Measurements from ENCODE around the gene MICAL3. TPM values are rescaled to one million over a fixed set of nuclear protein-coding genes. Genes with fewer than 3 reads are reported as not detected.
A peak's percentile ranks its signal among the peaks of the same experiment; 100 is the strongest.

The MICAL3 gene
- polyA plus RNA-seq, 1 donor from 2014 or later = 28.1 TPM

DNA sequence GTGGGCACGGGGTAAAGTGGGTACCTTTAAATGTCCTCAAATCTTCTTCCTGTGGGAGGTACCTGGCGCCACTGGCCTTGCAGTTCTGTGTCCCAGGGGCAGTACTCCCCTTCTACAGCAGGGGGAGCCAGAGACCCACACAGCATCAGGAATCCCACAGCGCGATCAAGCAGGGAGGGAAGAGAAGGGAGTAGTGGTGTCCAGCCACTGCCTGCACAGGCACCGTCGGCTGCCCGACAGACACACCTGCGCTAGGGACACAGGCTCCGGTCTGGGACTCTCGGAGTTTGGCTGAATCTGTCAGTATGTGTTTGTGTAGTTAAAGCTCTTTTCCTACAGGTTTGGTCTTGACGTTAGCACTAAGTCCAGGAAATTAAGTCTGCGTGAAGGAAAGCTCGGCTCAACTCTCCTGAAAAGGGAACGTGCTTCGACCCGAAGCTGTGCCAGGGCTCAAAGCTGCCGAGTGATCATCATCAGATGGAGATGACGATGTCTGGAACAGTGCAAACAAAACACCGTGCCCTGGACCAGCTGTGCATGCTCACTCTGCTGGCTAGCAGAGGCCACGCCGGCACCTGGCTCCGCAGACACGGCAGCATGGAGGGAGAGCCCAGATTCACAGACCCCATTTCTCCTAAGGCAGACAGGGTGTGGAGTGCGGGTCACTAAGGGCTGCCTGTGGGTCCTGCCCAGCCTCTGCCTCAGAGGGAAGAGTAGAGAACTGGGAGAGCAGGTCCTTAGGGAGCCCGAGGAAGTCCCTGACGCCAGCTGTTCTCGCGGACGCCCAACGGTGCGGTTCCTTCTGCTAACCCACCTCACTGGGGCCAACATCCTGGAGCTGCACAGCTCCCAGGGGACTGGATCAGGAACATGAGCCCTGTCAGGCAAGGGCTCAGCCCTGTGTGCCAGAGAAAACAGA is 194.1 kb downstream of the MICAL3 start:
- H3K27ac ChIP-seq (ENCODE audit: low read length) = no peak overlapping the region

DNA sequence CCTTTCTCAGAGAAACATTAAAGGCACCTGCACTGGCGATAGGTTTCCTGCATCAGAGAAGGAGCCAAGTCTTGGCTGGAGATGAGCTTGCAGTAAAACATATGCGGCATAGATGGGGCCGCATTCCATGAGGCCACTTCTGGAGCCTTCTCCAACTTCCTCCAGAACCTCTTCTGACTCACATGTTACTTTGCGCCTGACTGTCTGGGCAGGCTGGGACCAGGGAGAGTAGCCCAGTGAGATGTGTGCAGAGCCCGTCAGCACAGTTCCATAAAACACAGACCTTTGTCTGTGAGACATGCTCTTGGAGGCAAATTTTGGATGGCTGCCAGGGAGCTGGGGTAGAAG is 194.7 kb downstream of the MICAL3 start:
- no peak for TF ChIP-seq SMC3 (conservative IDR thresholded peaks at IDR 0.05; ENCODE audit: poor library complexity)
- TF ChIP-seq TAF1 (IDR thresholded peaks at IDR 0.05; ENCODE audit: low read depth) = no peak
- TF ChIP-seq, protein P1, sequence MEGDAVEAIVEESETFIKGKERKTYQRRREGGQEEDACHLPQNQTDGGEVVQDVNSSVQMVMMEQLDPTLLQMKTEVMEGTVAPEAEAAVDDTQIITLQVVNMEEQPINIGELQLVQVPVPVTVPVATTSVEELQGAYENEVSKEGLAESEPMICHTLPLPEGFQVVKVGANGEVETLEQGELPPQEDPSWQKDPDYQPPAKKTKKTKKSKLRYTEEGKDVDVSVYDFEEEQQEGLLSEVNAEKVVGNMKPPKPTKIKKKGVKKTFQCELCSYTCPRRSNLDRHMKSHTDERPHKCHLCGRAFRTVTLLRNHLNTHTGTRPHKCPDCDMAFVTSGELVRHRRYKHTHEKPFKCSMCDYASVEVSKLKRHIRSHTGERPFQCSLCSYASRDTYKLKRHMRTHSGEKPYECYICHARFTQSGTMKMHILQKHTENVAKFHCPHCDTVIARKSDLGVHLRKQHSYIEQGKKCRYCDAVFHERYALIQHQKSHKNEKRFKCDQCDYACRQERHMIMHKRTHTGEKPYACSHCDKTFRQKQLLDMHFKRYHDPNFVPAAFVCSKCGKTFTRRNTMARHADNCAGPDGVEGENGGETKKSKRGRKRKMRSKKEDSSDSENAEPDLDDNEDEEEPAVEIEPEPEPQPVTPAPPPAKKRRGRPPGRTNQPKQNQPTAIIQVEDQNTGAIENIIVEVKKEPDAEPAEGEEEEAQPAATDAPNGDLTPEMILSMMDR (IDR thresholded peaks at IDR 0.05; ENCODE audit: poor library complexity, severe bottlenecking) = no peak
- no peak for TF ChIP-seq RAD21 (conservative IDR thresholded peaks at IDR 0.05)
- Histone ChIP-seq H3F3A (ENCODE audit: insufficient read depth, low read length, poor library complexity, severe bottlenecking) (no peaks in the 10 kb centered on the region), H2AFZ (ENCODE audit: low read depth, low read length) (no peak overlapping the region), H3K9me3 (ENCODE audit: low read length) (no peaks in the 10 kb centered on the region), H3K79me2 (replicated peaks; ENCODE audit: insufficient read depth, low read length) (no peaks in the 10 kb centered on the region), H3K4me2 (ENCODE audit: low read length) (no peak overlapping the region), H3K36me3 (ENCODE audit: insufficient read depth, low read length) (peaks cover 4% of the 10 kb centered on the region), H3K27me3 (ENCODE audit: insufficient read depth, low read depth, low read length) (no peaks in the 10 kb centered on the region), H4K20me1 (ENCODE audit: insufficient read depth) (no peaks in the 10 kb centered on the region), H3K27ac (ENCODE audit: low read length) (no peak overlapping the region), H3K9ac (ENCODE audit: low read length) (no peak overlapping the region), H3K4me3 (ENCODE audit: low read length) (no peak overlapping the region), H3K9me2 (ENCODE audit: insufficient read depth, low read length) (no peaks in the 10 kb centered on the region)

More for the DNA sequence above, 194.1 kb downstream of the MICAL3 start:
- no peaks in the 10 kb centered on the region for H3K79me2 ChIP-seq (replicated peaks; ENCODE audit: insufficient read depth, low read length)
- H3K36me3 ChIP-seq (ENCODE audit: insufficient read depth, low read length) = peaks cover 4% of the 10 kb centered on the region
- no peaks in the 10 kb centered on the region for H3K9me2 ChIP-seq (ENCODE audit: insufficient read depth, low read length)
- H3K27me3 ChIP-seq (ENCODE audit: insufficient read depth, low read depth, low read length) = no peaks in the 10 kb centered on the region
- no peaks in the 10 kb centered on the region for H4K20me1 ChIP-seq (ENCODE audit: insufficient read depth)
- H3F3A ChIP-seq (ENCODE audit: insufficient read depth, low read length, poor library complexity, severe bottlenecking) = no peaks in the 10 kb centered on the region
- no peak overlapping the region for H2AFZ ChIP-seq (ENCODE audit: low read depth, low read length)
- H3K9me3 ChIP-seq (ENCODE audit: low read length) = no peaks in the 10 kb centered on the region
- TF ChIP-seq MXI1 (conservative IDR thresholded peaks at IDR 0.05; ENCODE audit: poor library complexity, severe bottlenecking) (no peak), EP300 (conservative IDR thresholded peaks at IDR 0.05; ENCODE audit: poor library complexity, severe bottlenecking) (no peak), SMC3 (conservative IDR thresholded peaks at IDR 0.05; ENCODE audit: poor library complexity) (peak; percentile 97), EZH2 (IDR thresholded peaks at IDR 0.05; ENCODE audit: borderline replicate concordance, insufficient read depth, low read length, poor library complexity, severe bottlenecking) (no peak), POLR2AphosphoS5 (IDR thresholded peaks at IDR 0.05) (no peak), RAD21 (conservative IDR thresholded peaks at IDR 0.05) (peak; percentile 96), TAF1 (IDR thresholded peaks at IDR 0.05; ENCODE audit: low read depth) (no peak)
- TF ChIP-seq, protein P2, sequence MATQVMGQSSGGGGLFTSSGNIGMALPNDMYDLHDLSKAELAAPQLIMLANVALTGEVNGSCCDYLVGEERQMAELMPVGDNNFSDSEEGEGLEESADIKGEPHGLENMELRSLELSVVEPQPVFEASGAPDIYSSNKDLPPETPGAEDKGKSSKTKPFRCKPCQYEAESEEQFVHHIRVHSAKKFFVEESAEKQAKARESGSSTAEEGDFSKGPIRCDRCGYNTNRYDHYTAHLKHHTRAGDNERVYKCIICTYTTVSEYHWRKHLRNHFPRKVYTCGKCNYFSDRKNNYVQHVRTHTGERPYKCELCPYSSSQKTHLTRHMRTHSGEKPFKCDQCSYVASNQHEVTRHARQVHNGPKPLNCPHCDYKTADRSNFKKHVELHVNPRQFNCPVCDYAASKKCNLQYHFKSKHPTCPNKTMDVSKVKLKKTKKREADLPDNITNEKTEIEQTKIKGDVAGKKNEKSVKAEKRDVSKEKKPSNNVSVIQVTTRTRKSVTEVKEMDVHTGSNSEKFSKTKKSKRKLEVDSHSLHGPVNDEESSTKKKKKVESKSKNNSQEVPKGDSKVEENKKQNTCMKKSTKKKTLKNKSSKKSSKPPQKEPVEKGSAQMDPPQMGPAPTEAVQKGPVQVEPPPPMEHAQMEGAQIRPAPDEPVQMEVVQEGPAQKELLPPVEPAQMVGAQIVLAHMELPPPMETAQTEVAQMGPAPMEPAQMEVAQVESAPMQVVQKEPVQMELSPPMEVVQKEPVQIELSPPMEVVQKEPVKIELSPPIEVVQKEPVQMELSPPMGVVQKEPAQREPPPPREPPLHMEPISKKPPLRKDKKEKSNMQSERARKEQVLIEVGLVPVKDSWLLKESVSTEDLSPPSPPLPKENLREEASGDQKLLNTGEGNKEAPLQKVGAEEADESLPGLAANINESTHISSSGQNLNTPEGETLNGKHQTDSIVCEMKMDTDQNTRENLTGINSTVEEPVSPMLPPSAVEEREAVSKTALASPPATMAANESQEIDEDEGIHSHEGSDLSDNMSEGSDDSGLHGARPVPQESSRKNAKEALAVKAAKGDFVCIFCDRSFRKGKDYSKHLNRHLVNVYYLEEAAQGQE (IDR thresholded peaks at IDR 0.05; ENCODE audit: borderline replicate concordance) = no peak
- TF ChIP-seq, protein P1 (IDR thresholded peaks at IDR 0.05; ENCODE audit: poor library complexity, severe bottlenecking) = peak; percentile 96
- no peak overlapping the region for H3K9ac ChIP-seq (ENCODE audit: low read length)
- no peak overlapping the region for H3K4me3 ChIP-seq (ENCODE audit: low read length)
- no peak overlapping the region for H3K4me2 ChIP-seq (ENCODE audit: low read length)

All from neural cell (in vitro differentiated cells).